SH-SY5Y (cell line): ENCODE results near the gene OSGIN1.

ENCODE experiments used
- GATA2 ChIP-seq: IDR thresholded peaks from 2 replicates; pipeline ENCODE4 v1.6.1; 2011; ENCODE audit warnings: mild to moderate bottlenecking, low read depth, low read length
- GATA3 ChIP-seq: IDR thresholded peaks from 2 replicates; pipeline ENCODE4 v1.6.1; 2011; ENCODE audit warnings: low read depth, mild to moderate bottlenecking, low read length, moderate library complexity

The OSGIN1 gene

GRCh38 chr16:83977056-83977815, 24.2 kb downstream of the OSGIN1 start:
- TF ChIP-seq GATA3 = no peak
- TF ChIP-seq GATA2 = no peak

- TF ChIP-seq GATA2 (no peak), GATA3 (no peak)
Observed at GRCh38 chr16:83978401-83978904, 25.4 kb downstream of the OSGIN1 start.

- no peak for TF ChIP-seq GATA3
- no peak for TF ChIP-seq GATA2
Observed at GRCh38 chr16:83979441-83979840, 26.4 kb downstream of the OSGIN1 start.

- TF ChIP-seq GATA2 = no peak
- TF ChIP-seq GATA3 = no peak
Observed at GRCh38 chr16:83980794-83981193, 27.8 kb downstream of the OSGIN1 start.

- TF ChIP-seq GATA2 (no peak), GATA3 (no peak)
Observed at GRCh38 chr16:83981799-83982198, 28.8 kb downstream of the OSGIN1 start.

- TF ChIP-seq GATA2 (peak; percentile 61; the same call in 1 of the 2 replicates), GATA3 (no peak)
Observed at GRCh38 chr16:83983491-83983890, 30.5 kb downstream of the OSGIN1 start.

GRCh38 chr16:83989300-83989699, 36.3 kb downstream of the OSGIN1 start:
- TF ChIP-seq GATA2 (no peak), GATA3 (no peak)

GRCh38 chr16:83990492-83990891, 37.5 kb downstream of the OSGIN1 start:
- TF ChIP-seq GATA3 (no peak), GATA2 (no peak)

GRCh38 chr16:83992624-83993023, 39.6 kb downstream of the OSGIN1 start:
- no peak for TF ChIP-seq GATA2
- no peak for TF ChIP-seq GATA3

- no peak for TF ChIP-seq GATA3
- TF ChIP-seq GATA2 = no peak
Observed at GRCh38 chr16:83994087-83994486, 41.0 kb downstream of the OSGIN1 start.

- TF ChIP-seq GATA3 = no peak
- TF ChIP-seq GATA2 = no peak
Observed at GRCh38 chr16:83994703-83995102, 41.7 kb downstream of the OSGIN1 start.

GRCh38 chr16:83995754-83996153, 42.7 kb downstream of the OSGIN1 start:
- TF ChIP-seq GATA2 (no peak), GATA3 (no peak)

- TF ChIP-seq GATA3 = no peak
- no peak for TF ChIP-seq GATA2
Observed at GRCh38 chr16:83996481-83997252, 43.6 kb downstream of the OSGIN1 start.

- no peak for TF ChIP-seq GATA2
- TF ChIP-seq GATA3 = no peak
Observed at GRCh38 chr16:83998091-83998490, 45.1 kb downstream of the OSGIN1 start.
